Left ventricle myocardium inferior (tissue), 1 donor: ENCODE results near the gene SEC11C. TPM values are rescaled to one million over a fixed set of nuclear protein-coding genes. Genes with fewer than 3 reads are reported as not detected.
"Not testable (repeated sequence)": the region's sequence is repeated elsewhere in the genome, so short reads cannot be mapped to it uniquely, and the experiment has no call there.

ENCODE experiments used
- DNase-seq: peaks from one replicate; pipeline ENCODE4 v3.0.0-alpha.2; 2020
- H3K27ac ChIP-seq: fragments of 200-600 bp; replicated peaks from 2 replicates; pipeline ENCODE4 v1.8.0; 2021
- H3K27me3 ChIP-seq: fragments of 200-600 bp; 2 replicates; pipeline ENCODE4 v1.8.0; 2021; ENCODE audit warnings: low read depth
- H3K36me3 ChIP-seq: fragments of 200-600 bp; 2 replicates; pipeline ENCODE4 v1.8.0; 2021
- H3K4me1 ChIP-seq: fragments of 200-600 bp; 2 replicates; pipeline ENCODE4 v1.8.0; 2021
- H3K4me3 ChIP-seq: fragments of 200-600 bp; 2 replicates; pipeline ENCODE4 v1.8.0; 2021; ENCODE audit warnings: mild to moderate bottlenecking, moderate library complexity
- H3K9me3 ChIP-seq: fragments of 200-600 bp; replicated peaks from 2 replicates; pipeline ENCODE4 v1.8.0; 2021
- intact Hi-C: fragments of 100-400 bp; cut with micrococcal nuclease; formaldehyde crosslinking; loops from one replicate; pipeline ENCODE4 v1.11.0; 2022
- total RNA-seq: library from RNA; stranded (reverse); fragmentation: NEBNext Ultra II Directional; extraction: Animal tissue kit (Norgen Biotek cat#: 25700); gene quantifications from one replicate; pipeline ENCODE4 v1.2.1, GENCODE V29; 2021
- TF ChIP-seq, protein P1 (sequence below): fragments of 200-600 bp; IDR thresholded peaks from 2 replicates; pipeline ENCODE4 v1.8.0; 2021; ENCODE audit warnings: antibody characterized with exemption, mild to moderate bottlenecking, borderline replicate concordance
- donor health status: DM: no; HTN: yes; CAD: no; lungs with severe emphysema.

The SEC11C gene
- total RNA-seq, 1 donor from 2014 or later, result 24.4 TPM

DNA sequence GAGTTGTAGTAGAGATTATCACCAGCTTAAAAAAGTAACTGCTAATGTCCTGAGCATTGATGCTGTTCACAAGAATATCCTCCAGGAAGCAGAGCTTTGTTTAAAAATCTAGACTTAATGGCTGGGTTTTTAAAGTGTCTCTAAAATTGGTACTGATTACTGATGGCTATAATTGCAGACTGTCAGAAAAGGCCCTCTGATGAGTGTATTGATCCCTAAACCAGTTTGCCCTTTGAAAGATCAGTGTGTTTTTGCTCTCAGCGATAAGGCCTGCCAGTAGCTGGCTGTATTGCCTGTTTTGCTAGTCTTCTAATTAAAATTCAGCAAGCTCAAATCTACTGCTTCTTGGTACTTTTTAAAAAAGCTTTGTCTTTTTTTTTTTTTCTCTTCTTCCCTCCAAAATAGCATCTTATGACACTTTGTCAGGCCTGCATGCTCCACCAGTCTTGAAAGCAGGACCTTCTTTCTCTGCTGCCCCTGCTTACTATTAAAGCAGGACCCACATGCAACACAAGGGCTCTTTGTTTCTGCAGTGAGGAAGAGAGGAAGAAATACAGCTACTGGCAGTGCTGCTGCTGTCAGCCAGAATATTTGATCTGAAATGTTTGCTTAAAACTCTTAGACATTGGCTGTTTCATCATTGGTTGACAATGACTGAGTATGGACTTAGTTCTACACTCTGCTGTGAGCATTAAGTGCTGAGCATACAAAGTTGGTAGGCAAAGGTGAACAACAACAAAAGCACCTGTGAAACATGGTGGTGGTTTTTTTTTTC is 1.8 kb downstream of the SEC11C start:
- TF ChIP-seq, protein P1, sequence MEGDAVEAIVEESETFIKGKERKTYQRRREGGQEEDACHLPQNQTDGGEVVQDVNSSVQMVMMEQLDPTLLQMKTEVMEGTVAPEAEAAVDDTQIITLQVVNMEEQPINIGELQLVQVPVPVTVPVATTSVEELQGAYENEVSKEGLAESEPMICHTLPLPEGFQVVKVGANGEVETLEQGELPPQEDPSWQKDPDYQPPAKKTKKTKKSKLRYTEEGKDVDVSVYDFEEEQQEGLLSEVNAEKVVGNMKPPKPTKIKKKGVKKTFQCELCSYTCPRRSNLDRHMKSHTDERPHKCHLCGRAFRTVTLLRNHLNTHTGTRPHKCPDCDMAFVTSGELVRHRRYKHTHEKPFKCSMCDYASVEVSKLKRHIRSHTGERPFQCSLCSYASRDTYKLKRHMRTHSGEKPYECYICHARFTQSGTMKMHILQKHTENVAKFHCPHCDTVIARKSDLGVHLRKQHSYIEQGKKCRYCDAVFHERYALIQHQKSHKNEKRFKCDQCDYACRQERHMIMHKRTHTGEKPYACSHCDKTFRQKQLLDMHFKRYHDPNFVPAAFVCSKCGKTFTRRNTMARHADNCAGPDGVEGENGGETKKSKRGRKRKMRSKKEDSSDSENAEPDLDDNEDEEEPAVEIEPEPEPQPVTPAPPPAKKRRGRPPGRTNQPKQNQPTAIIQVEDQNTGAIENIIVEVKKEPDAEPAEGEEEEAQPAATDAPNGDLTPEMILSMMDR, result no peak
- H3K27ac ChIP-seq, result no peak overlapping the region
- H3K36me3 ChIP-seq, result no peaks in the 10 kb centered on the region
- H3K27me3 ChIP-seq, result peaks cover 5% of the 10 kb centered on the region
- DNase-seq, result no peak
- peaks cover 27% of the 10 kb centered on the region for H3K4me1 ChIP-seq
- H3K9me3 ChIP-seq, result no peaks in the 10 kb centered on the region
- intact Hi-C loops, result no loop called here
- no peak overlapping the region for H3K4me3 ChIP-seq

- H3K9me3 ChIP-seq, result no peaks in the 10 kb centered on the region
- peaks cover 33% of the 10 kb centered on the region for H3K4me1 ChIP-seq
- no peak overlapping the region for H3K27ac ChIP-seq
- no peaks in the 10 kb centered on the region for H3K27me3 ChIP-seq
- H3K4me3 ChIP-seq, result no peak overlapping the region
- DNase-seq, result no peak
- intact Hi-C loops, result no loop called here
- TF ChIP-seq, protein P1, result no peak
- H3K36me3 ChIP-seq, result no peaks in the 10 kb centered on the region
Measured at GRCh38 chr18:59142274-59142673, 2.6 kb downstream of the SEC11C start.

GRCh38 chr18:59142800-59143416 is 3.2 kb downstream of the SEC11C start:
- H3K9me3 ChIP-seq, DNase-seq, intact Hi-C loops, H3K27me3 ChIP-seq, H3K4me3 ChIP-seq, H3K27ac ChIP-seq, H3K36me3 ChIP-seq: not testable (repeated sequence)
- H3K4me1 ChIP-seq, result peaks cover 33% of the 10 kb centered on the region

DNA sequence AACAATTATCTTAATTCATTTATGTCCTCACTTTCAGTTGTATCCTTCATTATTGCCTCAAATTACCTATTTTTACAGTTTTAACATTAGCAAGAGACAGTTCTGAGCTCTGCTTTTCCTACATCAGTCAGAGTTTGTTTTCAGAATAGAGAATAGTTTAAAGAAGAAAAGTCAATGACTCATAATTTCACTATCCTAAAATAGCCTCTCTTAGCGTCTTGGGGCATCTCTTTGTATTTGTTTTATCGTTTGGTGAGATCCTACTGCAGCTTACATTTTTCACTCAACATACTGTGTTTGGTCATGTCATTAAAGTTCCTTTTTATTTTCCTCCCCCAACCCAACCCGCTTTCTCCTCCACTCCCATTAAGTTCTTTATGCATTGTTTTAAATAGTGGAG is 3.8 kb downstream of the SEC11C start:
- no peaks in the 10 kb centered on the region for H3K27me3 ChIP-seq
- TF ChIP-seq, protein P1, result no peak
- no peak for DNase-seq
- H3K36me3 ChIP-seq, result no peaks in the 10 kb centered on the region
- no peak overlapping the region for H3K4me3 ChIP-seq
- no peaks in the 10 kb centered on the region for H3K9me3 ChIP-seq
- no peak overlapping the region for H3K27ac ChIP-seq
- peaks cover 33% of the 10 kb centered on the region for H3K4me1 ChIP-seq
- intact Hi-C loops, result no loop called here

DNA sequence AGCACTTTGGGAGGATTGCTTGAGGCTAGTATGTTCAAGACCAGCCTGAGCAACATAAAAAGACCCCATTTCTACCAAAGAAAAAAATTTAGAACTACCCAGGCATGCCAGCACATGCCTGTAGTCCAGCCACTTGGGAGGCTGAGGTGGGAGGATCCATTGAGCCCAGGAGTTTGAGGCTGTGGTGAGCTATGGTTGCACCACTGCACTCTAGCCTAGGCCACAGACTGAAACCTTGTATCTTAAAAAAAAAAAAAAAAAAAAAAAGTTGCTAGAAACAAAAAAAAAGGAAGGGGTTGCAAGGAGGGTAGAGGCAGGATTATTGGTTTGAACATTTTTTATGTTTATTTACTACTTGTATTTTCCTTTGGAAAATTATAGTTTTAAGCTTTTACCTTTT is 4.8 kb downstream of the SEC11C start:
- DNase-seq, result no peak
- Histone ChIP-seq H3K4me1 (peaks cover 27% of the 10 kb centered on the region), H3K36me3 (peaks cover 2% of the 10 kb centered on the region), H3K4me3 (no peak overlapping the region), H3K27me3 (no peaks in the 10 kb centered on the region), H3K9me3 (no peaks in the 10 kb centered on the region), H3K27ac (no peak overlapping the region)
- intact Hi-C loops, result no loop called here
- TF ChIP-seq, protein P1, result no peak

- H3K4me1 ChIP-seq, result peaks cover 22% of the 10 kb centered on the region
- TF ChIP-seq, protein P1, result no peak
- H3K36me3 ChIP-seq, result peaks cover 8% of the 10 kb centered on the region
- H3K27me3 ChIP-seq, result no peaks in the 10 kb centered on the region
- no peaks in the 10 kb centered on the region for H3K9me3 ChIP-seq
- intact Hi-C loops, result no loop called here
- no peak overlapping the region for H3K4me3 ChIP-seq
- no peak for DNase-seq
- H3K27ac ChIP-seq, result no peak overlapping the region
Measured at GRCh38 chr18:59145055-59145454, 5.4 kb downstream of the SEC11C start.
